ENCODE data around the gene P2RY8. TPM values are rescaled to one million over a fixed set of nuclear protein-coding genes. Genes with fewer than 3 reads are reported as not detected.

Gene P2RY8
- total RNA-seq, 3 donors from 2014 or later (not counting 1 experiment from before 2014, with no cell fraction given): 73.7 to 114 (median 107) TPM

DNA sequence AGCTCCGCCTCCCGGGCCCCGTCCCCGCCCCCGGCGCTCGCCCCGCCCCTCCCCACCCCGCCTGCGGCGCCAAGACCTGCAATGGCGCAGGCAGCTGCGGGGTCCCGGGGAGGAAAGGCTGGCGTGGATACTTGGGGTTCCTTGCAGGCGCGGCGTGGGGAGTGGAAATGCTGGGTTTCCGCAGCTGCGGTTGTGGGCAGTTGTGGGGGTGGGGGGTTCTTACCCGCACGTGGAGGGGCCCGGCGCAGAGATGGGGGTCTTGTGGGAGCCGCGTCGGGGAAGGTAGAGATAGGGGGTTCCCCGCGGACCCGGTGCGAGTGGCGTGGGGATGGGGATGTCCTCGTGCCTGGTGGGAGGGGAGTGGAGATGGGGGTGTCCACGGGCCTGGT lies 83.6 kb downstream of the P2RY8 start:
- Histone ChIP-seq H3K4me1 (ENCODE audit: control insufficient read depth, insufficient read depth, low read length) (peaks cover 48% of the 10 kb centered on the region), H3K9me3 (ENCODE audit: control insufficient read depth, insufficient read depth, low read length) (no peaks in the 10 kb centered on the region), H3K36me3 (ENCODE audit: control insufficient read depth, insufficient read depth, low read length) (no peaks in the 10 kb centered on the region), H3K4me3 (ENCODE audit: low read length) (peak overlapping the region; percentile 88), H3K27me3 (ENCODE audit: control insufficient read depth, insufficient read depth, low read length) (no peaks in the 10 kb centered on the region), H3K27ac (ENCODE audit: low read length) (peak overlapping the region; percentile 99)
- no peaks in the 10 kb centered on the region for H3K27me3 Mint-ChIP-seq (ENCODE audit: low read depth in 2 of 2)
- WGBS (ENCODE audit: insufficient coverage): 0% methylated on average over 33 of the region's 34 CpGs
- peaks cover 10 to 52% of the 10 kb centered on the region in 2 donors for H3K4me1 Mint-ChIP-seq
- H3K27ac Mint-ChIP-seq: peak overlapping the region; percentile 74 to 92
- peak in 1 of 2 donors; percentile 92 for DNase-seq
- H3K36me3 Mint-ChIP-seq: peaks cover 5% of the 10 kb centered on the region
- H3K4me3 Mint-ChIP-seq: peak overlapping the region; percentile 85
- ATAC-seq: peak; percentile 31 to 49 (median 48)
- peaks cover 2 to 7% of the 10 kb centered on the region in 2 donors for H3K9me3 Mint-ChIP-seq
- TF ChIP-seq, protein P1, sequence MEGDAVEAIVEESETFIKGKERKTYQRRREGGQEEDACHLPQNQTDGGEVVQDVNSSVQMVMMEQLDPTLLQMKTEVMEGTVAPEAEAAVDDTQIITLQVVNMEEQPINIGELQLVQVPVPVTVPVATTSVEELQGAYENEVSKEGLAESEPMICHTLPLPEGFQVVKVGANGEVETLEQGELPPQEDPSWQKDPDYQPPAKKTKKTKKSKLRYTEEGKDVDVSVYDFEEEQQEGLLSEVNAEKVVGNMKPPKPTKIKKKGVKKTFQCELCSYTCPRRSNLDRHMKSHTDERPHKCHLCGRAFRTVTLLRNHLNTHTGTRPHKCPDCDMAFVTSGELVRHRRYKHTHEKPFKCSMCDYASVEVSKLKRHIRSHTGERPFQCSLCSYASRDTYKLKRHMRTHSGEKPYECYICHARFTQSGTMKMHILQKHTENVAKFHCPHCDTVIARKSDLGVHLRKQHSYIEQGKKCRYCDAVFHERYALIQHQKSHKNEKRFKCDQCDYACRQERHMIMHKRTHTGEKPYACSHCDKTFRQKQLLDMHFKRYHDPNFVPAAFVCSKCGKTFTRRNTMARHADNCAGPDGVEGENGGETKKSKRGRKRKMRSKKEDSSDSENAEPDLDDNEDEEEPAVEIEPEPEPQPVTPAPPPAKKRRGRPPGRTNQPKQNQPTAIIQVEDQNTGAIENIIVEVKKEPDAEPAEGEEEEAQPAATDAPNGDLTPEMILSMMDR (IDR thresholded peaks at IDR 0.05): no peak
- intact Hi-C loops (cut with micrococcal nuclease): loop anchor here (1.0 to 2.0 kb wide), 4 partner anchors 15 to 1155 kb away; partner anchors contain the start of gene SLC25A6

DNA sequence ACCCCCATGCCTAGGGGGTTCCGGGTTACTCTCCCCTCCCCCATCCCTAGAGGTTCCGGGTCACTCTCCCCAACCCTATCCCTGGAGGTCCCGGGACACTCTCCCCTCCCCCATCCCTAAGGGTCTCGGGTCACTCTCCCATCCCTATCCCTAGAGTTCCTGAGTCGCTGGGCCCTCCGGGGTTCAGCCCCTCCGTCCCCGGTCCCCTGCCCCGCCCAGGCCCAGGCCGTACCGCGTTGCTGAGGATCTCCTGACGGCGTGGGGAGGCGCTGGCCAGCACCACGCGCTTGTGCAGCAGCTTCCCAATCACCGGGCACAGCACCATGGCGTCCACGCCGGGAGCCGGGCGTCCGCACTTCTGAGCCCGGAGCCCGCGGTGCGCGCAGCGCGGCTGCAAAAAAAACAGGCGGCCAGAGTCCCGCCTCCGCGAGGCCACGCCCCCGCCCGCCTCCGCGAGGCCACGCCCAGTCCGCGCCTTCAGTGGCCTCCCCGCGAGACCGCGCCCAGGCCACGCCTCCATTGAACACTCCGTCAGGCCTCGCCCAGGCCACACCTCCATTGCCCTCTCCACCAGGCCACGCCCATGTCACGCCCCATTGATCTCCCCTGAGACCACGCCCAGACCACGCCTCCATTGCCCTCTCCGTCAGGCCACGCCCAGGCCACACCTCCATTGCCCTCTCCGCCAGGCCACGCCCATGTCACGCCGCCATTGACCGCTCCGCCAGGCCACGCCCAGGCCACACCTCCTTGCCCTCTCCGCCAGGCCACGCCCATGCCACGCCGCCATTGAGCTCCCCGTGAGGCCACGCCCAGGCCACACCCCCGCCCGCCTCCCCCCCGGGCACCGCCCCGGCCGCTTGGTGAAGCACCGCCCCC lies 84.2 kb downstream of the P2RY8 start, which contains the start of gene ASMTL:
TSS of gene ASMTL (minus strand) at position 394 of the 879 bp plus-strand sequence. CDS start at position 325, 69 bp downstream.
- Mint-ChIP-seq H3K27ac (peak within 1 kb of the TSS; percentile 74 to 92), H3K27me3 (ENCODE audit: low read depth in 2 of 2) (no peaks in the 10 kb centered on the region), H3K4me1 (peaks cover 16 to 58% of the 10 kb centered on the region in 2 donors), H3K4me3 (peak within 1 kb of the TSS; percentile 85), H3K9me3 (peaks cover 5 to 7% of the 10 kb centered on the region in 2 donors), H3K36me3 (peaks cover 7% of the 10 kb centered on the region)
- peak within 1 kb of the TSS; percentile 96 for H3K4me3 ChIP-seq (ENCODE audit: low read length)
- intact Hi-C loops (cut with micrococcal nuclease): loop anchor here (1.0 to 2.0 kb wide), 4 partner anchors 16 to 1156 kb away; partner anchors contain the start of gene SLC25A6
- ATAC-seq (peak; percentile 75 to 95 (median 79)), DNase-seq (peak; percentile 100)
- TF ChIP-seq, protein P1 (IDR thresholded peaks at IDR 0.05): no peak
- peaks cover 48% of the 10 kb centered on the region for H3K4me1 ChIP-seq (ENCODE audit: control insufficient read depth, insufficient read depth, low read length)
- H3K27ac ChIP-seq (ENCODE audit: low read length): peak within 1 kb of the TSS; percentile 99
- H3K27me3 ChIP-seq (ENCODE audit: control insufficient read depth, insufficient read depth, low read length): no peaks in the 10 kb centered on the region
- no peaks in the 10 kb centered on the region for H3K36me3 ChIP-seq (ENCODE audit: control insufficient read depth, insufficient read depth, low read length)
- WGBS (ENCODE audit: insufficient coverage): under 1% methylated on average over 76 of the region's 76 CpGs
- H3K9me3 ChIP-seq (ENCODE audit: control insufficient read depth, insufficient read depth, low read length): no peaks in the 10 kb centered on the region

- Mint-ChIP-seq H3K36me3 (peaks cover 7% of the 10 kb centered on the region), H3K27me3 (ENCODE audit: low read depth in 2 of 2) (no peaks in the 10 kb centered on the region), H3K4me3 (peak overlapping the region; percentile 85), H3K9me3 (peaks cover 7 to 10% of the 10 kb centered on the region in 2 donors), H3K27ac (peak overlapping the region in 1 of 2 donors; percentile 92), H3K4me1 (peaks cover 25 to 67% of the 10 kb centered on the region in 2 donors)
- Histone ChIP-seq H3K4me3 (ENCODE audit: low read length) (peak overlapping the region; percentile 96), H3K36me3 (ENCODE audit: control insufficient read depth, insufficient read depth, low read length) (no peaks in the 10 kb centered on the region), H3K27me3 (ENCODE audit: control insufficient read depth, insufficient read depth, low read length) (no peaks in the 10 kb centered on the region), H3K4me1 (ENCODE audit: control insufficient read depth, insufficient read depth, low read length) (peaks cover 49% of the 10 kb centered on the region), H3K9me3 (ENCODE audit: control insufficient read depth, insufficient read depth, low read length) (no peaks in the 10 kb centered on the region), H3K27ac (ENCODE audit: low read length) (peak overlapping the region; percentile 69)
- 36% methylated on average over 23 of the region's 23 CpGs for WGBS (ENCODE audit: insufficient coverage)
- intact Hi-C loops (cut with micrococcal nuclease): loop anchor here (2.0 kb wide), 2 partner anchors 141 to 1157 kb away; no protein-coding TSS in a partner anchor
- ATAC-seq (no peak), DNase-seq (peak in 1 of 2 donors; percentile 36)
- TF ChIP-seq, protein P1 (IDR thresholded peaks at IDR 0.05): no peak
Measured at GRCh38 chrX:1451661-1452515, 85.1 kb downstream of the P2RY8 start.
